K562 (cell line): ENCODE results near the gene CSNK1A1. TPM values are rescaled to one million over a fixed set of nuclear protein-coding genes. Genes with fewer than 3 reads are reported as not detected.

ENCODE experiments used
- CREBBP ChIP-seq: IDR thresholded peaks from one replicate; pipeline ENCODE4 v1.6.1; 2012; ENCODE audit warnings: low read depth, mild to moderate bottlenecking, control low read depth, inconsistent platforms, low read length
- FOXM1 ChIP-seq, 2 experiments: fragments of 450-650 bp in 1 of 2; sonication (generic) in 1 of 2; formaldehyde crosslinking in 1 of 2; IDR thresholded peaks; 2 replicates each; pipeline versions ENCODE4 v1.6.1 to v1.9.0; 2017 to 2022; ENCODE audit warnings: low read depth in 2 of 2, mild to moderate bottlenecking in 2 of 2, missing genetic modification reagents in 1 of 2, moderate library complexity in 1 of 2
- JUNB ChIP-seq: fragments of 450-650 bp; formaldehyde crosslinking; conservative IDR thresholded peaks from 2 replicates; pipeline ENCODE4 v1.4.0; 2020; ENCODE audit warnings: mild to moderate bottlenecking
- MECOM ChIP-seq: fragments of 250-450 bp; sonication (Bioruptor Pico); IDR thresholded peaks from 2 replicates; pipeline ENCODE4 v1.8.0; 2022; ENCODE audit warnings: inconsistent platforms
- MGA ChIP-seq: fragments of 450-650 bp; IDR thresholded peaks from 2 replicates; pipeline ENCODE4 v1.6.1; 2016; ENCODE audit warnings: mild to moderate bottlenecking, moderate library complexity
- NELFE ChIP-seq: IDR thresholded peaks from 2 replicates; pipeline ENCODE4 v1.6.1; 2011; ENCODE audit warnings: mild to moderate bottlenecking; ENCODE audit not compliant: insufficient read depth, insufficient read length
- SMAD3 ChIP-seq: fragments of 450-650 bp; formaldehyde crosslinking; conservative IDR thresholded peaks from 2 replicates; pipeline ENCODE4 v1.4.0; 2020; ENCODE audit warnings: mild to moderate bottlenecking
- TBL1XR1 ChIP-seq, 2 experiments: IDR thresholded peaks; 2 replicates each; pipeline ENCODE4 v1.6.1; 2012; ENCODE audit warnings: improper control_type of control experiment in 2 of 2, low read length in 2 of 2, mild to moderate bottlenecking in 1 of 2
- ZBTB17 ChIP-seq: fragments of 450-650 bp; formaldehyde crosslinking; IDR thresholded peaks from 2 replicates; pipeline ENCODE4 v1.4.0; 2020; ENCODE audit warnings: mild to moderate bottlenecking
- ZBTB8A ChIP-seq: fragments of 450-650 bp; IDR thresholded peaks from 2 replicates; pipeline ENCODE4 v1.6.1; 2018; ENCODE audit warnings: mild to moderate bottlenecking, moderate library complexity; ENCODE audit not compliant: partially characterized antibody
- ZNF445 ChIP-seq: fragments of 250-450 bp; sonication (Bioruptor Pico); IDR thresholded peaks from 2 replicates; pipeline ENCODE4 v1.4.0; 2020; ENCODE audit warnings: low read depth, mild to moderate bottlenecking, moderate library complexity
- ZNF449 ChIP-seq: fragments of 250-450 bp; sonication (Bioruptor Pico); IDR thresholded peaks from 2 replicates; pipeline ENCODE4 v1.8.0; 2022; ENCODE audit warnings: moderate library complexity, mild to moderate bottlenecking, inconsistent platforms
- polyA plus RNA-seq, 8 experiments: library from polyadenylated mRNA; depleted of rRNA in 4 of 8; stranded (reverse) in 5 of 8; unstranded in 3 of 8; fragments of >200 nt; fragmentation: Nextera tagmentation in 2 of 8; fragmentation: Illumina TruSeq in 1 of 8; extraction: Ambion mirVana in 2 of 8; extraction: Trizol in 1 of 8; gene quantifications; 2 replicates each; pipeline versions ENCODE4 v1.2.1 to v1.2.3, GENCODE V29; 2011 to 2014; ENCODE audit warnings: inconsistent platforms in 1 of 8, missing spikeins in 1 of 8
- total RNA-seq, 7 experiments: library from RNA; depleted of rRNA in 6 of 7; stranded (reverse); fragments of >200 nt in 6 of 7; fragmentation: Illumina TruSeq in 2 of 7; extraction: Trizol in 2 of 7; gene quantifications; 2 replicates each; pipeline versions ENCODE4 v1.2.1 to v1.2.3, GENCODE V29; 2011 to 2021; ENCODE audit warnings: low replicate concordance in 1 of 7
- TF ChIP-seq, protein P1 (sequence below): fragments of 450-650 bp; IDR thresholded peaks from 2 replicates; pipeline ENCODE4 v1.6.1; 2016; ENCODE audit warnings: missing biosample characterization, missing genetic modification characterization

Gene CSNK1A1
- total and polyA plus RNA-seq, 9 of the 15 experiments (the other 6 are each of a cell fraction or from before 2014, with no cell fraction given) = 49.1 to 196 (median 154) TPM

- TF ChIP-seq MGA = no peak
- TF ChIP-seq ZBTB17 (CRISPR knock-in tag) = no peak
- TF ChIP-seq ZNF445 = no peak
- no peak for TF ChIP-seq SMAD3 (CRISPR knock-in tag)
- no peak for TF ChIP-seq NELFE
- TF ChIP-seq MECOM (CRISPR knock-in tag) = no peak
- TF ChIP-seq, protein P1, sequence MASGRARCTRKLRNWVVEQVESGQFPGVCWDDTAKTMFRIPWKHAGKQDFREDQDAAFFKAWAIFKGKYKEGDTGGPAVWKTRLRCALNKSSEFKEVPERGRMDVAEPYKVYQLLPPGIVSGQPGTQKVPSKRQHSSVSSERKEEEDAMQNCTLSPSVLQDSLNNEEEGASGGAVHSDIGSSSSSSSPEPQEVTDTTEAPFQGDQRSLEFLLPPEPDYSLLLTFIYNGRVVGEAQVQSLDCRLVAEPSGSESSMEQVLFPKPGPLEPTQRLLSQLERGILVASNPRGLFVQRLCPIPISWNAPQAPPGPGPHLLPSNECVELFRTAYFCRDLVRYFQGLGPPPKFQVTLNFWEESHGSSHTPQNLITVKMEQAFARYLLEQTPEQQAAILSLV (tag) = no peak
- no peak for TF ChIP-seq JUNB (CRISPR knock-in tag)
- no peak for TF ChIP-seq ZNF449
- no peak for TF ChIP-seq CREBBP
- TF ChIP-seq FOXM1 (IDR thresholded peaks at IDR 0.05; ENCODE audit: low read depth) = no peak
- TF ChIP-seq FOXM1 (CRISPR knock-in tag; IDR thresholded peaks at IDR 0.05; ENCODE audit: low read depth) = no peak
- no peak; a peak in 1 of 4 replicates for TF ChIP-seq TBL1XR1 (IDR thresholded peaks at IDR 0.05; ENCODE audit: low read length in 2 of 2)
- no peak for TF ChIP-seq ZBTB8A
These were observed 102.2 kb downstream of the CSNK1A1 start (continued) for GRCh38 chr5:149448831-149449714.
